Vagina (tissue), 2 donors: ENCODE results near the gene OBSCN.

Experiments used
- POLR2A ChIP-seq, 2 donors: fragments of 450-650 bp; IDR thresholded peaks; one replicate each; pipeline ENCODE4 v1.6.1; 2017; ENCODE audit warnings: antibody characterized with exemption in 2 of 2, mild to moderate bottlenecking in 2 of 2, moderate library complexity in 2 of 2
- POLR2AphosphoS5 ChIP-seq, 2 donors: sonication (generic); formaldehyde crosslinking; IDR thresholded peaks; one replicate each; pipeline ENCODE4 v1.9.0; 2017; ENCODE audit warnings: antibody characterized with exemption in 2 of 2, mild to moderate bottlenecking in 2 of 2, low read depth in 1 of 2; ENCODE audit not compliant: insufficient read depth in 1 of 2
- TF ChIP-seq, protein P1 (sequence below), 3 experiments: fragments of 450-650 bp in 2 of 3; fragments of 200-600 bp in 1 of 3; sonication (generic) in 1 of 3; IDR thresholded peaks; one replicate each; pipeline ENCODE4 v1.5.1; 2017 to 2019; ENCODE audit warnings: antibody characterized with exemption in 3 of 3, mild to moderate bottlenecking in 2 of 3, moderate library complexity in 2 of 3

DNA sequence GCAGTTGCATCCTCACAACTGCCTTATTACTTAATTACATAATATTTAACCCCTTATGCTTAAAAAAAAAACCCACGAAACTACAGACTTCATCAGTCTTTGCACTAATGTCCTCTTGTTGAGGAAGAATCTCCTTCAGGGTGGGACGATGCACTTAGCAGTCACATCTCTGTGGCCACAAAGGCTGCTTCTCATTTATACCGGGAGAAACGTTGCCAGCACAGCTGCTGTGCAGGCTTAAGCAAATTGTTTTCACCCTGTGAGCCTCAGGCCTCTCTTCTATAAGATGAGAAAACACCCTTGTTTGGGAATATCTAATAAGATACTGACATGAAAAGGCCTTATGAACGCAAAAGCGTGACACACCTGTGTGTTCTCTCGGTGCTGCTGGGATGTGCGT lies 2.9 kb upstream of the OBSCN start:
- TF ChIP-seq, protein P1, sequence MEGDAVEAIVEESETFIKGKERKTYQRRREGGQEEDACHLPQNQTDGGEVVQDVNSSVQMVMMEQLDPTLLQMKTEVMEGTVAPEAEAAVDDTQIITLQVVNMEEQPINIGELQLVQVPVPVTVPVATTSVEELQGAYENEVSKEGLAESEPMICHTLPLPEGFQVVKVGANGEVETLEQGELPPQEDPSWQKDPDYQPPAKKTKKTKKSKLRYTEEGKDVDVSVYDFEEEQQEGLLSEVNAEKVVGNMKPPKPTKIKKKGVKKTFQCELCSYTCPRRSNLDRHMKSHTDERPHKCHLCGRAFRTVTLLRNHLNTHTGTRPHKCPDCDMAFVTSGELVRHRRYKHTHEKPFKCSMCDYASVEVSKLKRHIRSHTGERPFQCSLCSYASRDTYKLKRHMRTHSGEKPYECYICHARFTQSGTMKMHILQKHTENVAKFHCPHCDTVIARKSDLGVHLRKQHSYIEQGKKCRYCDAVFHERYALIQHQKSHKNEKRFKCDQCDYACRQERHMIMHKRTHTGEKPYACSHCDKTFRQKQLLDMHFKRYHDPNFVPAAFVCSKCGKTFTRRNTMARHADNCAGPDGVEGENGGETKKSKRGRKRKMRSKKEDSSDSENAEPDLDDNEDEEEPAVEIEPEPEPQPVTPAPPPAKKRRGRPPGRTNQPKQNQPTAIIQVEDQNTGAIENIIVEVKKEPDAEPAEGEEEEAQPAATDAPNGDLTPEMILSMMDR (IDR thresholded peaks at IDR 0.05) = no peak
- TF ChIP-seq POLR2A (IDR thresholded peaks at IDR 0.05) (no peak), POLR2AphosphoS5 (IDR thresholded peaks at IDR 0.05; ENCODE audit: insufficient read depth in 1 of 2, low read depth in 1 of 2) (no peak)
